Epithelial cell of proximal tubule (primary cell): ENCODE results near the gene AP1M2. TPM values are rescaled to one million over a fixed set of nuclear protein-coding genes. Genes with fewer than 3 reads are reported as not detected.

Source experiments
- DNase-seq: peaks from one replicate; pipeline ENCODE4 v3.0.0-alpha.2; 2011; ENCODE audit warnings: low read depth
- H3K4me3 ChIP-seq: 2 replicates; pipeline ENCODE4 v1.5.1; 2011; ENCODE audit warnings: low read depth, mild to moderate bottlenecking, low read length
- CTCF ChIP-seq: conservative IDR thresholded peaks from 2 replicates; pipeline ENCODE4 v1.5.1; 2012; ENCODE audit warnings: low read depth, mild to moderate bottlenecking, low read length
- total RNA-seq: library from RNA; depleted of rRNA; stranded (reverse); fragments of >200 nt; gene quantifications from 2 replicates; pipeline ENCODE4 v1.2.3, GENCODE V29; 2015

Gene AP1M2
- total RNA-seq, 1 donor from 2014 or later: 39.7 TPM

- DNase-seq: no peak
- H3K4me3 ChIP-seq: peak within 1 kb of the TSS; percentile 71
- TF ChIP-seq CTCF: no peak
Observed at GRCh38 chr19:10625003-10625761, 38.1 kb upstream of the AP1M2 start, which contains the start of gene SLC44A2. TSS of gene SLC44A2 (plus strand) at chr19:10625553. CDS start at chr19:10625634, 81 bp downstream.

DNA sequence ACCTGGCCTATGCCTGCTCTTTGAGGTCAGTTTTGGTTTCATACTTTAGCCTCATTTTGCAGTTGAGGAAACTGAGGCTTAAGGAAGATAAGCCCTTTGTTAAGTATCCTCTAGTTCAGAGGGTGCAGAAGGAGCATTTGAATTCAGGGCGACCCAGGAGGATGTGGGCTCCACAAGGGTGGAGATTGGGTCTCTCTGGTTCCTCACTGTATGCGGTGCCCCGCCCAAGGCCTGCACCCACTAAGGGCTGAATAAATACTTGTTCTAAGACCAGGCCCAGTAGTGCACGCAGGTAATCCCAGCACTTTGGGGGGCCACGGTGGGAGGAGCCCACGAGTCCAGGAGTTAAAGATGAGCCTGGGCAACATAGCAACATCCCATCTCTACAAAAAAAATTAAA lies 37.5 kb upstream of the AP1M2 start:
- H3K4me3 ChIP-seq: peak overlapping the region; percentile 71
- DNase-seq: no peak
- no peak for TF ChIP-seq CTCF

- no peak for TF ChIP-seq CTCF
- DNase-seq: no peak
- H3K4me3 ChIP-seq: no peak overlapping the region
Observed at GRCh38 chr19:10621966-10622365, 34.9 kb upstream of the AP1M2 start.

- TF ChIP-seq CTCF: no peak
- DNase-seq: no peak
- H3K4me3 ChIP-seq: no peak overlapping the region
Observed at GRCh38 chr19:10620786-10621185, 33.7 kb upstream of the AP1M2 start.

DNA sequence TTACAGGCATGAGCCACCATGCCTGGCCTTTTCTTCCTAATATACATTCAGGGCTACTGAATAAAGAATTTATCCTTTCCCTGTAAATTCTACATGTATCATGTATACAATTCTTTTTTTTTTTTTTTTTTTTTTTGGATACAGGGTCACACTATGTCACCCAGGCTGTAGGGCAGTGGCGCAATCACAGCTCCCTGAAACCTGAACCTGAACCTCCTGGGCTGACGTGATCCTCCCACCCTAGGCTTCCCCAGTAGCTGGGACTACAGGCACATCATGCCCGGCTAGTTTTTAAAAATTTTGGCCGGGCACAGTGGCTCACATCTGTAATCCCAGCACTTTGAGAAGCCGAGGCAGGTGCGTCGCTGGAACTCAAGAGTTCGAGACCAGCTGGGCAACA lies 31.7 kb upstream of the AP1M2 start:
- no peak for TF ChIP-seq CTCF
- DNase-seq: no peak
- H3K4me3 ChIP-seq: no peak overlapping the region

- TF ChIP-seq CTCF: no peak
- no peak overlapping the region for H3K4me3 ChIP-seq
- DNase-seq: peak; percentile 3
Observed at GRCh38 chr19:10617409-10618121, 30.5 kb upstream of the AP1M2 start.
